Urothelium cell line (cell line): ENCODE data around the gene SMIM44.
A peak's percentile ranks its signal among the peaks of the same experiment; 100 is the strongest.

Source experiments
- DNase-seq: peaks from one replicate; pipeline ENCODE4 v3.0.0; 2011; ENCODE audit warnings: low spot score, mixed read lengths
- FAIRE-seq: peaks from 2 replicates; lab custom pipeline; 2011; peaks lifted over from hg19 to GRCh38; lab: Jason Lieb, UNC

The SMIM44 gene

DNA sequence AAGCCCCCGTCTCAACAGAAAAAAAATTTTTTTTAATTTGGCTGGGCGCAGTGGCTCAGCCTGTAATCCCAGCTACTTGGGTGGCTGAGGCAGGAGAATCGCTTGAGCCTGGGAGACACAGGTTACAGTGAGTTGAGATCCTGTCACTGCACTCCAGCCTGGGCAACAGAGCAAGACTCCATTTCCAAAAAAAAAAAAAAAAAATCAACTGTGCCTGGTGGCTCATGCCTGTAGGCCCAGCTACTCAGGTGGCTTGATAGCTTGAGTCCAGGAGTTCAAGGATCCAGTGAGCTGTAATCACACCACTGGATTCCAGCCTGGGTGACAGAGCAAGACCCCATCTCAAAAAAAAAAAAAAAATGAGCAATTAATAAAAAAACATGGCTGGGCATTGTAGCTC, 18.5 kb upstream of the SMIM44 start:
- DNase-seq: no peak
- FAIRE-seq: no peak

DNA sequence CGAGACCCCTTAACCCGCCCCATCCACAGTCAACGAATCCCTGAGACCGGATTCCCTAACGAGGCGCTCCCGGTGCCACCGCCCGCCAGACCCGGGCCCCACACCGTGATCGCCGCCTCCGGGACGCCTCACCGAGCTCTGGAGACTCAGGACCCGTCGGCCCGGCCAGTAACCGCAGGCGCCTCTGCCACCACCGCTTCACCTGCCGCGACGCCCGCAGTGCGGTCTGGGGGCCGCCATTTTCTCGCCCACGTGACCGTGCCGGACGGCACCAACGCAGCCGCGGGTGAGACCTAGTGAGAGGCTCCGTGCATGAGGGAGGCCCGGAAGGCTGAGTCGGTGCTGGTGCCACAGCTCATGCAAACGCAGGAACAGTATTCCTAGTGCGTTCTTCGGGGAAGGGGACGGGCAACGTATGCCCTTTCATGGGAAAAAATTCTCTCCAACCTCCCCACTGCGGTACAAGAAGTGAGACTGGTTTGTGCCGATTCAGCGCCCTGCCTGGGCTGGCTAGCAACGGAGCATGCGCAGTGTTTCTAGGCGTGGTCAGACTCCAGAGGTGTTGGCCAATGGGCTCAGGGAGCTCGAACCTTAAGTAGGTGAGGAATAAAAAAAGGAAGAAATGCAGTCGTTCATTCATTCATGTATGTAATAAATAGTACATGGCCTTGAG, 17.3 kb upstream of the SMIM44 start, which contains the start of gene DOHH:
TSS of gene DOHH (minus strand) at position 246 of the 673 bp plus-strand sequence. CDS start 3,860 bp downstream, outside the sequence.
- peak; percentile 93 for DNase-seq
- peak; percentile 95 for FAIRE-seq

DNA sequence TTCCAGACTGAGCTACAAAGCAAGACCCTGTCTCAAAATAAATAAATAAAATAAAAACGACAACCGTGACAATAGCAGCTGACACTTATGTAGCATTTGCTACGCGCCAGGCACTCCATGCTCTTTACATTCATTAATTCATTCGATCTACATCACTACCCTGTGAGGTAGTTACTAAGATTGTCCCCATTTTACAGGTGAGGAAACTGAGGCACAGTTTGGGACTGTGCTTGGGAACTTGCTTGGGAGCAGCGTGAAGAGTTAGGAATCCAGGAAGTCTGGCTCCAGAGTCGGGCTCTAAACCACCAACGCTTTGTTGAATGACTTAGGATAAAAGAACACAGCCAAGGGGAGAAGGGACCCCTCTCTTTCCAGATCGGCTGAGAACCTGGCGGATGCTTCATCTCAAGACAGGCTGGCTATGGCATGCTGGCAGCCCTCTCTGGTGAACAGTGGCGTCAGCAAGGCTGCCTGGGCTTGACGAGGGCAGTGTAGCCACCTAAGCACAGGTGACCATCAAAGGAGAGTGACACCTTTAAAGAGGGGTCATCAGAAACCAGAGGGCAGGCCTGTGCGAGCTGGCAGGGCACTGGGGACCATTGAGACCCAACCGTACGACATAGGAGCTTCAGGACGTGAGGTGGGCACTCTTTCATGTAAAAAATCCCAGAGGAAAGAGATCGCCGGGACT, 16.6 kb upstream of the SMIM44 start:
- FAIRE-seq (no peak), DNase-seq (no peak)

DNA sequence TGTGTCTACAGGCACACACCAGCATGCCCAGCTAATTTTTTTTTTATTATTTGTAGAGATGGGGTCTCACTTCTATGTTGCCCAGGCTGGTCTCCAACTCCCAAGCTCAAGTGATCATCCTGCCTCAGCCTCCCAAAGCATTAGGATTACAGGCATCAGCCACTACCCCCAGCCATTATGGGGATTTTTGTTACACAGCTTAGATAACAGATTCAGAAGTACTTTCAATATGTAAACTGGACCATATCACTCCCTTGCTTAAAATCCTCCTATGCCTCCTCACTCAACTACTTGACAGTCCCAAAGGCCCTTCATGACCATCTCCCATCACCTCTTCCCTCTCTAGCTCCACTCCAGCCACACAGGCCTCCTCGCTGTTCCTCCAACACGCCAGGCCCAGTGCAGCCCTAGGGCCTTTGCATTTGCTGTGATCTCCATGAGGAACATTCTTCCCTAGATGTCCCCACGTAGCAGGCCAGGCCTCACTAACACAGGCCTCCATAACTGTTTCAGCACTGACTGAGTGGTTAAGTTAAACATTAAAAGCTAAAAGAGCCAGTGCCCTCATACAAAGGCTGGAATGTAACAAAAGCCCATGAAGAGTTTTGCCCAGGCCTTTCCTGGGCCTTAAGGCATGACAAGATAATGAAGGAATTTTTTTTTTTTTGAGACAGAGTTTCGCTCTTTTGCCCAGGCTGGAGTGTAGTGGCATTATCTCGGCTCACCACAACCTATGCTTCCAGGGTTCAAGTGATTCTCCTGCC, 14.7 kb upstream of the SMIM44 start:
- DNase-seq (no peak), FAIRE-seq (no peak)

DNA sequence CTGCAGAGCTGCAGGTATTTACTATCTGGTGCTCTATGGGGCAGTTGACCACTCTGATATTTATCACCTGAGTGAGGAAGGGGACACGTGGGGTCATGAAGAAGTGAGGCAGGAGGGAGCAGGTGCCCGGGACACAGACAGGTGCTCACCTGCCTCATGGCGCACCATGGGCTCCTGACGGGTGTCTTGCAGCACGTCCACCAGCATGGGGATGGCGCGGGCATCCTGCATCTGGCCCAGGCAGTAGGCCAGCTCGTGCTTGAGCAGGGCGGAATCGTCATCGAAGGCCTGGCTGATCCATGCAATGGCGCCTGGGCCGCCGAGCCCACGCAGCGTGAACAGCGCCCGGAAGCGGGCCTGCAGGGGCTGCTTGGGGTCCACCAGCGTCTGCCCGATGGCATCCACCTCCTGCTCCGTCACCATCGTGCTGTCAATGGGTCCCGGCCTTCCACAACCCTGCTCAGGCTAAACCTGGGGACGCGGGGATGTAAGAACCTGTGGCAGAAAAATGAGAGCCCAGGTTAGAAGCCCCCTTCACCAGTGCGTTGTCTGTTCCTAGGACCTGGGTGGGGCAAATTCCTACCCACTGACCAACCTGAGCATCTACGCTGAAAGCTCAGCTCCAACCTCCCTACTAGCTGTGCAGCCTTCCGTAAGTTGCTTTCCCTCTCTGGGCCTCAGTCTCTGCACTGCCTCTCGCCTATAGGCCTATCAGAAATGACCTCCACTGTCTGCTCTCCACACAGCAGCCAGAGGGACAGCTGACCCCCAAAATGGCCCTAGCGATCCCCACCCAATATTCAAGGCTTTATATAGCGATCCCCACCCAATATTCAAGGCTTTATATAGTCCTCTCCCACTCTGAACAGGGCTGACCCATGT, 13.4 kb upstream of the SMIM44 start:
- FAIRE-seq: no peak
- no peak for DNase-seq

DNA sequence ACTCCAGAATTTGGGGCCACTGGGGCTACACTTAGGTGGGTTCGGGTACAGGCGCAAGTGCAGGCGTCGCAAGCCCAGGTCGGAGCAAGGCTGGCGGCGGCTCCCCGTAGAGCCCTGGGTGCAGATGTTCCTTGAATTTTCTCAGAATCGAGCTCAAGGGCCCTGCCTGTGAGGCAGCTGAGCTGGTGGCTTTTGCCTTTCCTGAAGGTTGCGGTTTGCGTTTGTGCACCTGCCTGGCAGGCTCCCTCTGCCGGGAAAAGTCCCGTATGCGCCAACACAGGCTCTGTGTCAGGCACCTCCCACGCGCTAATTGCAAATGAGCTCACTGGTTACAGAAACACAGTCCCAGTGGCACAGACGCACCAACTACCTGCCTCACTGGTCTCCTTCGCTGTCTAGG, 11.3 kb upstream of the SMIM44 start:
- FAIRE-seq (no peak), DNase-seq (no peak)

DNA sequence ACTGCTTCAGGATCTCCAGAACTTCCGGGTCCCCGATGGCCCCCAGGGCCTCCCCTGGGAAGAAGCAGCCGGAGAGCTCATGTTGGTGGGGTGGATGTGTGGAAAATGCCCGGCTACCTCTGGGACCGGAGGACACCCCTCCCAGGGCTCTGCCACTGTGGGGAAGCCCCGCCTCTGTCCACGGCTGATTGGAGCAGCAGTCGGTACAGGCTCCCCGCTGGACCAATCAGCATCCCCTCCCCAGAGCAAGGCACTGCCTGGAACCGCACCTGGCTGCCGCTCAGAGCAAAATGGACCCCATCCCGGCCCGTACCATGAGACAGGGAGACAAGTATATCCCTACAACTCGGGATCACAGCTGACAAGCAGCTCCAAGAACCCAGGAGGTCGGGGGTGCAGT, 10.8 kb upstream of the SMIM44 start:
- no peak for DNase-seq
- no peak for FAIRE-seq

DNA sequence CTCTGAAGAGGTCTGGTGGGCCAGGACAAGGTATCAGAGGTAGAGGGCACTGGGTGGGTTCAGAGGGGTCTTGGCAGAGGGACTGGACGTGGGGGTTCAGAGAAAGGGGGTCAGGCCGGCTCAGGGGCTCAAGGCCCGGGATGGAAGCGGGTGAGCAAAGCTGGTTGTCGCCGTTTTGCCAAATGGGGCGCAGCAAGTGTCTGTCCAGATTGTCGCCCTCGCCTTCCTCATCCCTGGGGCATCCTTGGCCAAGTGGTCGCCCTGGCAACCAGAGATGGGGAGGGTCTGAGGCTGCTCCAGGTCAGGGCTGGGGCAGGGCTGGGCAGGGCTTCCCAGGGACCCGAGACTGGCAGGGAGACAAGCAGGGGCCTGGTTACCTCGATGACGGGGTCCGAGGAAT, 10.4 kb upstream of the SMIM44 start:
- no peak for FAIRE-seq
- no peak for DNase-seq

DNA sequence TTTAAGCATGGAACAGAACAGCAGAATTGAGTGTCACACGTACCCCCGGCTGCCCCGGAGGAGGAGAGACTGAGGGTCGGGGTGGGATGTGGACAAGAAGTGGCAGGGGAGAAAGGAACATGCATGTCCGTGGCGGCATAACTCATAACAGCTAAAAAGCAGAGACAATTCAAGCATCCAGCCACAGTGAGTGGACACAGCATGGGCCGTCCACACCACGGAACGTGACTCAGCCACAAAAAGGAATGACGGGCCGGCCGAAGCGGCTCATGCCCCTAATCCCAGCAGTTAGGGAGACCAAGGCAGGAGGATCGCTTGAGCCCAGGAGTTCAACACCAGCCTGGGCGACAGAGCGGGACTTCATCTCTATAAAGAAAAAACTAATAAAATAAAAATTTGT, 9.7 kb upstream of the SMIM44 start:
- DNase-seq: no peak
- FAIRE-seq: no peak

DNA sequence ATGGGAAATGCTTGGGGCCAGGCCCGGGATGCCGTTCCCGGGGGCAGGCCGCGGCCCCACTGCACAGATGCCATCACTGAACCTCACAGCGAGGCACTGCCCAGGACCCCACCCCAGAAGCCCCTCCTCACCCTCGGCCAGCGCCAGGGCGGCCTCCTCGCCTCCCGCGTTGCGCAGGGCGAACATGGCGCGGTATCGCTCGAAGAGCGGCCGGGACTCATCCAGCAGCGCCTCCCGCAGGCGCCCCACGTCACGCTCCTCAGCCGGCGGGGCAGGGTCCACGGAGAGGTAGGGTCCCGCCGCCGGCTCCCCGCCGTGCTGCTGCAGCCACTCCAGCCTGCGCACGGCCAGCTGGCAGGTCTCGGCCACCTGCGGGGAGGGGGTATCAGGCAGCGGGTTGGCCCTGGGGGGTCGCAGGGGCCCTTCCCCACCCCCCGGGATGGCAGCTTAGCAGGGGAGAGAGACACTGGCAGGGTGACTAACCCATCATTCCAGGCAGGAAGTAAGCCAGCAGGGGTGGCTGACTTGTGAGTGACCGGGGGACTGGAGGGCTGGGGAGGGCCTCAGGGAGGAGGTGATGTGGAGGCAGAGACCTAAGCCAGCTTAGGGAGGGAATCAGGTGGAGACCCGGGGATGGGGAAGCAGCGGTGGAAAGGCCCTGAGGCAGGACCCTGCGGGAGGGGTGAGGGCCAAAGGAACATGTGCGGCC, 9.0 kb upstream of the SMIM44 start:
- no peak for DNase-seq
- FAIRE-seq: no peak

DNA sequence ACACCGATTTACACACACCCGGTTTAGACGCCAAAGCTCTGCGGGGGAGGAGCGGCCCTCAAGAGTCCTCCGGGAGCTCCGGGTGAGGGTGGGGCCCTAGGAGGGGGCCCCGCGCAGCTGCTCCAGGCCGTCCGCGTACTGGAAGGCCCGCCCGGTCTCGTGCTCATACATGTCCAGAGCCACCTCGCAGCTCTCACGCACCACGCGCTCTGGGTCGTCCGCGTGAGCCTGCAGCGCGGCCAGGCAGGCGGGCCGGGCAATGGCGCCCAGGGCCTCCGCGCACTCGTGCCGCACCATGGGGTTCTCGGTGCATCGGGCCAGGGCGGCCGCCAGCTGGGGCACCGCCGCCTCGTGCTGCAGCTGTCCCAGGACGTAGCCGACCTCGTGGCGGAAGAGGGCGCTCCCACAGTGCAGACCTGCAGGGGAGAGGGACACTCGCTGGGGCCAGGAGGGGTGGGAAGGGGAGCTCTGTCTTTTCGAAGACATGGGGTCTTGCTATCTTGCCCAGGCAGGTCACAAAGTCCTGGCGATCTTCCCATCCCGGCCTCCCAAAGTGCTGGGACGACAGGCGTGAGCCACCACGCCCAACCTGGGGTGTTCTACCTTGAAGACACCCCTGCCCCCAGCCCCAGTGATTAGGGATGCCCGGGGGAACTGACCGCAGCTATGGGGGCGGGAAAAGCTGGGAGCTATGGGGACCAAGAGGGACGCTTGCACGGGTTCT, 8.3 kb upstream of the SMIM44 start:
- DNase-seq (no peak), FAIRE-seq (no peak)

DNA sequence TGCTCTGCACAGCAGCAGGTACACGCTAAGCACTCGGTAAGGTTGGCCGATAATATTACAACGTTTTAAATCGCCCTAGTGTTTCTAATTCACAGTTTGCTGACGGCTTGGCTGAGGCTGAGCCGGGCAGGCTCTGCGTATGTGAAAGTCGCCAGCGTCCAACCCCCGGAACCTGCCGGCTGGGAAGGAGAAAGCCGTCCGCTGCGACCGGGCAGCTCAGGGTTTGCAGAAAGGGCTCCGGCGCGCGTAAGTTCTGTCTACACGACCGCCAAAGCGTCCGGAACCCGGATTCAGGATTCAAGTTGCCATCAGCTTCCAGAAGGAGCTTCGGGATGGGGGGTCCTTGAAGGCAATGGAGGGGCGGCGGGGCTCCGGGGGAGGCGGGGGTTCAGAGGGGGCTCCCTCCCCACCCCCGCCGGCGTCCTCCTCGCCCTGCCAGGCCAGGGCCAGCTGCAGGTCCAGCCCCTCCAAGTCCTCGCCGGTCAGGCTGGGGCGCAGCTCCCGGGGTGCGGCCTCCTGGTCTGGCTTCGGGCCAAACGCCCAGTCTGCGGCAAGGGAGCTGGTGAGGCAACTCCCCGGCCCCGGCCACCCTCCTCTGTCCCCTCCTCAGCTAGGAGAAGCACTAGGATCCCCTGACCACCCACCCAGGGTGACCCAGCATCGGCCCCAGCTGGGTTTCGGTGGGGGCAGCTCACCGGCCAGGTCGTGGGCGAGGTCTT, 575 bp downstream of the SMIM44 start:
- no peak for DNase-seq
- FAIRE-seq: no peak

DNA sequence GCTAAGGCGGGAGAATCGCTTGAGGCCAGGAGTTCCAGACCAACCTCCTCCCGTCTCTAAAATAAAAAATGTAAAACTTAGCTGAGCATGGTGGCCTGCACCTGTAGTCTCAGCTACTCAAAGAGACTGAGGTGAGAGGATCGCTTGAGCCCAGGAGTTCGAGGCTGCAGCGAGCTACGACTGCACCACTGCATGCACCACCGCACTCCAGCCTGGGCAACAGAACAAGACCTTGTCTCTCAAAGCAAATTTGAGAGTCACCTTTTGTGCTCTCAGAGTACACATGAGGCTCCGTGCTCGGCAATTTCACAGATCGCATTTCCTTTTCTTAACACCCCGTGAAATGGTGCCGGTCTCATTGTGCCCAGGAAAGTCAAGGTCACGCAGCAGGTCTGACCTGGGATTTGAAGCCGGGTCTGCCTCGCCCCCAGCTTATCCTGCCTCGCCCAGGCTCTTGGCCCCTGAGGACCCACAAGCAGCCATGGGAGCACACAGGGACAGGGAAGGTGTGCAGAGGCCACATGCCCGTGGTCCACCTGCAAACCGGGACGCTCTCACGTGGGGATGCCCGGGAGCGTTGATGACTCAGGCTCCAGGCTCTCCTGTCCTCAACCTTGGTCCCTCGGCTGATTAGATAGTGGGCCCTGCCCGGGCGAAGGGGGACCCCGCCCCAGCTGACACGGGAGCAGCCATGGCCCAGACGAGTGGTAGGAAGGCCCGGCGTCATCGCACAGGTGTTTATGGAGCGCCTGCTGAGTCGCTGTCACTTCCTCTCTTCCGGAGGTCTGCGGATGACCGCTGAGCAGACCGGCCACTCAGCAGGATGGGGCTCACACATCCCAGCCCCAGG, 1.8 kb downstream of the SMIM44 start:
- no peak for FAIRE-seq
- DNase-seq: no peak

DNA sequence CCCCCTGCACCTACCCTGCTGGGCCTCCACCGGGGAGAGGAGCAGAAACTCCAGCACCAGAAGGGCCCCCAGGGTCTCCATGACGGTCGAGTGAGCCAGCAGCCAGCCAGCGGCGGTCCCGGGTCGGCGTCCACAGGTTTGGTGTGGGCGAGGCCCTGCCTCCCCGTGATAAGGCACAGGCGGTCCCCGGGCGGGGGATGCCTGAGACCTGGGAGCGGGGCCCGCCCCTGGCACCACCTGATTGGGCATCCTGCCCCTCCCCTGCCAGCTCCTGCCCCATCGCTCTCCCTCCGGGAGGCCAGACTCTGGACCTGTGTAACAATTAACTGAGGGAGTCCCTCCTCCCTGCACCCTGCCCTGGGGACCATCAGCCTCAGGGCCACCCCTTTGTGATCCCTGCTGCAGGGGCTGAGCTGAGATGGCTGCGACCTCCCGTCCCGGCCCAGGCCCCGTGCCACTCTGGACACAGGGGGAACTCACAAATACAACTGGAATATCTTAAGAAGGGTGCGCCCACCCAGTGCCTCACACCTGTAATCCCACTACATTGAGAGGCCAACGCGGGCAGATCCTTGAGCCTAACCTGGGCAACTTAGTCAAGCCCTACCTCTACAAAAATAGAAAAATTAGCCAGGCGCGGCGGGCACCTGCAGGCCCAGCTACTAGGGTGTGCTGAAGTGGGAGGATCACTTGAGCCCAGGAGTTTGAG, 2.7 kb downstream of the SMIM44 start, which contains the start of gene SMIM24:
TSS of gene SMIM24 (minus strand) at position 143 of the 709 bp plus-strand sequence. CDS start at position 81, 62 bp downstream.
- FAIRE-seq: no peak
- no peak for DNase-seq

DNA sequence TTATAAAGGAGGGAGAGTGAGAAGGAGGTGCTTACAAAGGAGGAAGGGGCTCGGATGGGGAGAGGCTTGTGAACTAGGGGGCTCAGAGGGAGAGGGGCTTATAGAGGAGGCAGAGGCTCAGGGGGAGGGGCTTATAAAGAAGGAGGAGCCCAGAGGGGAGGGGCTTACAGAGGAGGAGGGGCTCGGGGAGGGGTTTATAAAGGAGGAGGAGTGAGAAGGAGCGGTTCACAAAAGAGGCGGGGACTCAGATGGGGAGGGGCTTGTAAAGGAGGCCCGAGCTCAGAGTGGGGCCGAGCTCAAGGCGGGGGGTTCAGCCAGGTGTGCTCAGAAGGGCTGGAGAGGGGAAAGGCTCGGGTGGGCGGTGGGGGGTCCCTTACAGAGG, 3.4 kb downstream of the SMIM44 start:
- DNase-seq: no peak

DNA sequence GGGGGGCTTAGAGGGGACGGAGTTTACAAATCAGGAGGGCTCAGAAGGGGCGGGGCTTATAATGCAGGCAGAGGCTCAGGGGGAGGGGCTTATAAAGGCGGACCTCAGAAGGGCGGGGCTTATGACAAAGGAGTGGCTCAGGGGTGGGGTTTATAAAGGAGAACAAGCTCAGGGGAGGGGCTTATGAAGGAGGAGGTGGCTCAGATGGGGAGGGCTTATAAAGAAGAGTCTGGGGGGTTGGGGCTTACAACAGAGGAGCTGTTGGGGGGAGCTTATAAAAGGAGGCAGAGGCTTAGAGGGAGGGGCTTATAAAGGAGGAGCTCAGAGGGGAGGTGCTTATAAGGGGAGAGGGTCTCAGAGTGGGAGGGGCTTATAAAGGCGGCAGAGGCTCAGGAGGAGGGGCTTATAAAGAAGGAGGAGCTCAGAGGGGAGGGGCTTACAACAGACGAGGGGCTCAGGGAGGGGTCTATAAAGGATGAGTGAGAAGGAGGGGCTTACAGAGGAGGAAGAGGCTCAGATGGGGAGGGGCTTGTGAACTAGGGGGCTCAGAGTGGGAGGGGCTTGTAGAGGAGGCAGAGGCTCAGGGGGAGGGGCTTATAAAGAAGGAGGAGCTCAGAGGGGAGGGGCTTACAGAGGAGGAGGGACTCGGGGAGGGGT, 3.9 kb downstream of the SMIM44 start:
- DNase-seq (no peak), FAIRE-seq (no peak)

More for the DNA sequence above, 3.4 kb downstream of the SMIM44 start:
- FAIRE-seq: no peak
